ENCODE data around the gene KRTAP9-3.
"Not testable (repeated sequence)": the region's sequence is repeated elsewhere in the genome, so short reads cannot be mapped to it uniquely, and the experiment has no call there.

Gene KRTAP9-3

DNA sequence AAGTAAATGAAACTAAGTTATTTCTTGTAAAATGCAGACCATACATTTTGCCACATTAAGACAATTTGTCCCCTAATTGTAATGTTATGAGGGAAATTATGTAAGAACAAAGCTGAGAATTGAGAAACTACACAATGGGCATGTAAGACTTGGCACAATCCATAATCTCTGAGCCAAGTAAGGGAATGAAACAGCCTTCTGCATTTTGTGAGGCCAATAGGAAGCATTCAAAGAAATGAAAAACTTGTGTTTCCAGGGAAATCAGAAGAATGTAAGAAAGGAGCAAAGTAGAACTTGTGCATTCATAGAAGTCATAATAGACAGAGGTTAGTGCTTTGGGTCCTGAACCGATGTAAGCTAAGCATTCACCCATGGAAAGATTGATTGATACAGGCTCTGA is 19.0 kb downstream of the KRTAP9-3 start:
- DNase-seq: no peak

- no peak for DNase-seq
These were observed 22.6 kb downstream of the KRTAP9-3 start for GRCh38 chr17:41254861-41255260.

DNA sequence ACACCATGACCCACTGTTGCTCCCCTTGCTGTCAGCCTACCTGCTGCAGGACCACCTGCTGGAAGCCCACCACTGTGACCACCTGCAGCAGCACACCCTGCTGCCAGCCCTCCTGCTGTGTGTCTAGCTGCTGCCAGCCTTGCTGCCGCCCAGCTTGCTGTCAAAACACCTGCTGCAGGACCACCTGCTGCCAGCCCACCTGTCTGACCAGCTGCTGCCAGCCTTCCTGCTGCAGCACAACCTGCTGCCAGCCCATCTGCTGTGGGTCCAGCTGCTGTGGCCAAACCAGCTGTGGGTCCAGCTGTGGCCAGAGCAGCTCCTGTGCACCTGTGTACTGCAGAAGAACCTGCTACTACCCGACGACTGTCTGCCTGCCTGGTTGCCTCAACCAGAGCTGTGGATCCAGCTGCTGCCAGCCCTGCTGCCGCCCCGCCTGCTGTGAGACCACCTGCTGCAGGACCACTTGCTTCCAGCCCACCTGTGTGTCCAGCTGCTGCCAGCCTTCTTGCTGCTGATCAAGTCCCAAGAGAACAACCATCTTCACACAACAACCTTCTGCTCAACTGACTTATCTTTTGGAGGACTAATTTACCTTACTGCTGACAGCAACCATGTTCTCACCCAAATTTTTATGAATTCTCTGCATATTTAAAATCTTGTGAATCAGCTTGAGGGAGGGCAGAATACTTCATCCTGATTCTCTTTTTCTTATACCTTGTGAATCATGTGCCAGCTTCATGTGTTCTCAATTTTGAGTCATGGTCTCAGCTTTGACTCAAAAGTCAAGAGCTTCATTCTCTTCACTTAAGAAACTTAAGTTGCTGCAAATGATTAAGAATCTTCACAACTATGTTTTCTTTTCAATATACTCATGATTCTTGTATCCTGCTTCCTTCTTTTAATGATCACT is 23.4 kb downstream of the KRTAP9-3 start, which contains the start of gene KRTAP9-9:
KRTAP9-9 (plus strand) TSS at position 4 of the 910 bp plus-strand sequence.
- DNase-seq: not testable (repeated sequence)

DNA sequence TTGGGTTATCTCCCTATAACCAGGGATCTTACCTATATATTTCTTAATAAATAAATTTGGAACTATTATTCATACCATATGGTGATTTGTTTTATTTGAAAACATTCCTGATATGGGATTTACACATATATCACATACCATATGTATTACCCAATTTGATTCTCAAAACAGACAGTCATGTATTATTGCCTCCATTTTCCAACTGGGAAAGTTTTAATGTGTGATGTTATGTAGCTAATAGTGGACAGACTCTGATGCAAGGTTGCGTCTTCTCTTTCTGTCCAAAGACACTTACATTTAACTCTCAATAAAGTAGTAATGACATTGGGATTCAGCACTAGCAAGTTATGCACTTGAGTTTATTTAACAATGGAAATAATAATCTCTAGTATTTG is 24.0 kb downstream of the KRTAP9-3 start:
- no peak for DNase-seq

- DNase-seq: no peak
These were observed 26.2 kb downstream of the KRTAP9-3 start for GRCh38 chr17:41258406-41258805.

- DNase-seq: no peak
These were observed 31.0 kb downstream of the KRTAP9-3 start for GRCh38 chr17:41263212-41263611.

DNA sequence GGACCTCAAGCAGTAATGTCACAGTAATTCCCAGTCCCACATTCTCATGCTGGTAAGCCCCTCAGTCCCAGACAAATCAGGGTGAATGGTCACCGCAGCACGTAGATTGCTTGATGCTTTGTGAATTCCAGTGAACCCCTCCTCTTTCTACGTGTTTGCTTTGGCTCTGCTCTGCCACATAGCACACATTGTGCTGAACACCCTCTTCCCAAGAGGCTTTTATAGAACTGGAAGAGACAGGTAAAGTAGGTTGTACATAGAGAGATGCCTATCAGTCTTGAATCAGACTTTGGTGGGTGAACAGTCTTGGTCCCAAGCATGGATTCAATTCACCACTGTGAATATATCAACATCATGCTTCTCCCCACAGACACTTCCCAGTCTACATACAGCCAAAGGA is 32.4 kb downstream of the KRTAP9-3 start:
- no peak for DNase-seq

DNA sequence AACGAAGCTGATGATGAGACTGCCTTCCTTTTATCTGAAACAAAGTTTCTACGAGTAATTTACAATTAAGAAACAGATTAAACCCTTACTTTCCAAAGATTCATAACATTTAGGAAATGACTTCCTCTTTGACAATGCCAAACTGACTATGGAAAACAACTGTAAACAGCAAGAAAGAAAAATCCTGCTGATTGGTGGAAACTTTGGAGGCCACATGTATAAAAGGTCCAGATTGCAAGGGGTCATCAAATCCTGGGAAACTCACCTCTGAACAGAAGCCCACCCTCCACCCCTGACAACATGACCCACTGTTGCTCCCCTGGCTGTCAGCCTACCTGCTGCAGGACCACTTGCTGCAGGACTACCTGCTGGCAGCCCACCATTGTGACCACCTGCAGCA is 32.8 kb downstream of the KRTAP9-3 start, which contains the start of gene KRTAP9-6:
KRTAP9-6 (plus strand) TSS at position 301 of the 400 bp plus-strand sequence; CDS start at position 301, 0 bp downstream.
- no peak for DNase-seq

DNA sequence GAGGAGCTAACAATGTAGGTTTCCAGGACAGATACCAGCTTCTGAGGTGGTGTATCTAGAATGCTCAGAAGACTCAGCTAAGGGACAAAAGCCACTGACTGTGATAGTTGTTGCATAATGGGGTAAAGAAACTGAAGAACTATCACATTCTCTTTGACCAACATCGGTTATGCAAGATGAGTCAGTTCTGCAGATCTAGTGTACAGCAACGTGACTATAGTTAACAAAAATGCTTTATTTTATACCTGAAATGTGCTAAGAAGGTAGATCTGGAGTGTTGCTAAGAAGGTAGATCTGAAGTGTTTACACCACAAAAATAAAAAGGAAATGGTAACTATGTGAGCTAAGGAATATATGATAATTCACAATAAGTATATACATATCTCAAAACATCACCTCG is 35.5 kb downstream of the KRTAP9-3 start:
- no peak for DNase-seq

DNA sequence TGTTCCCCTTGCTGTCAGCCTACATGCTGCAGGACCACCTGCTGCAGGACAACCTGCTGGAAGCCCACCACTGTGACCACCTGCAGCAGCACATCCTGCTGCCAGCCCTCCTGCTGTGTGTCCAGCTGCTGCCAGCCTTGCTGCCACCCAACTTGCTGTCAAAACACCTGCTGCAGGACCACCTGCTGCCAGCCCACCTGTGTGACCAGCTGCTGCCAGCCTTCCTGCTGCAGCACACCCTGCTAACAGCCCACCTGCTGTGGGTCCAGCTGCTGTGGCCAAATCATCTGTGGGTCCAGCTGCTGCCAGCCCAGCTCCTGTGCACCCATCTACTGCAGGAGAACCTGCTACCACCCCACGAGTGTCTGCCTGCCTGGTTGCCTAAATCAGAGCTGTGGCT is 39.1 kb downstream of the KRTAP9-3 start:
- DNase-seq: not testable (repeated sequence)

- DNase-seq: no peak
These were observed 39.6 kb downstream of the KRTAP9-3 start for GRCh38 chr17:41271858-41272257.

- not testable (repeated sequence) for DNase-seq
These were observed 43.5 kb downstream of the KRTAP9-3 start, which contains the start of gene KRTAP9-7 for GRCh38 chr17:41275648-41276190. Gene KRTAP9-7, plus strand, starts transcription at chr17:41275698. Its CDS starts 0 bp downstream, at chr17:41275698.

DNA sequence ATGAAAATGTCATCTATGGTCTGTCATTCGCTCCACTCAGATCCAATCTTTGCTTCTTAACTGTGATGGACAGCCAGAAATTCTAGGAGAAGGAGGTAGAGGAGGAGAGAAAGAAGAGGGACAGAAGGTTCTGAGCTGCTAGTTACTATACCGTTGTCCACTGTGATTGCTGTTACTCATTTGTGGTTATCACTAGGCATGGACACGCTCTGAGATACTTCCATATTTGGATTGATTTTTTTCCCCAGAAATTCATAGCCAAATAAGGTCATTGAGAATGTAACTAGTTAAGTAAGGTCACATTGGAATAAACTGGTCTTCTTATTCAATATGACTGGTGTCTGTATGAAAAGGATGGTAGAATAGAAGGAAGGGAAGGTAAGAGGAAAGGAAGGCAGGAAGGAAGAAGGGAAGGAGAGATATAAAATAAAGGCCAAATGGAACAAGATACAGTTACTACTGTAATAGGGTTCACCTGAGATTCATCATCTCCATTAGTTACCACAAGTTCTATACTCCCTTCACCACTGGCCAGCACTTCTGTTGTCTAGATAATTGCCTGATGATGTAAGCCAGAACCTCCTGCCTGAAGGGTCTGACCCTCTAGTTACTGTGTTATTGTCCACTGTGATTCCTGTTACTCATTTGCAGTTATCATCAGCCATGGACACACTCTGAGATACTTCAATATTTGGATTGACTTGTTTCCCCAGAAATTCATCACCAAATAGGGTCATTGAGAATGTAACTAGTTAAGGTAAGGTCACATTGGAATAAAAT is 46.1 kb downstream of the KRTAP9-3 start:
- no peak for DNase-seq
